K562 (cell line): ENCODE results near the gene DPM2. TPM values are rescaled to one million over a fixed set of nuclear protein-coding genes. Genes with fewer than 3 reads are reported as not detected.
A peak's percentile ranks its signal among the peaks of the same experiment; 100 is the strongest.

Experiments used
- CBFA2T2 ChIP-seq: fragments of 450-650 bp; conservative IDR thresholded peaks from 2 replicates; pipeline ENCODE4 v1.6.1; 2017; ENCODE audit warnings: mild to moderate bottlenecking
- CREB3 ChIP-seq: fragments of 450-650 bp; conservative IDR thresholded peaks from 2 replicates; pipeline ENCODE4 v1.6.1; 2016; ENCODE audit warnings: missing genetic modification characterization, low read depth, mild to moderate bottlenecking, missing compliant biosample characterization, moderate library complexity
- CTCF ChIP-seq, 3 experiments: IDR thresholded peaks in 2 of 3; conservative IDR thresholded peaks in 1 of 3; 2 replicates each; pipeline ENCODE4 v1.5.1; 2011 to 2012; ENCODE audit warnings: low read length in 3 of 3, mild to moderate bottlenecking in 3 of 3, control low read depth in 2 of 3, improper control_type of control experiment in 1 of 3, inconsistent platforms in 1 of 3, low read depth in 1 of 3, mixed read lengths in 1 of 3, moderate library complexity in 1 of 3; ENCODE audit not compliant: insufficient read depth in 2 of 3
- CXXC5 ChIP-seq: fragments of 250-450 bp; sonication (Bioruptor Pico); IDR thresholded peaks from 2 replicates; pipeline ENCODE4 v1.8.0; 2022; ENCODE audit warnings: inconsistent platforms, mild to moderate bottlenecking, moderate library complexity
- E2F1 ChIP-seq: sonication (generic); formaldehyde crosslinking; IDR thresholded peaks from 2 replicates; pipeline ENCODE4 v1.8.1; 2023; ENCODE audit warnings: mild to moderate bottlenecking, missing genetic modification reagents, moderate library complexity
- E2F8 ChIP-seq: fragments of 450-650 bp; IDR thresholded peaks from 2 replicates; pipeline ENCODE4 v1.7.1; 2018; ENCODE audit warnings: mild to moderate bottlenecking, low read depth; ENCODE audit not compliant: partially characterized antibody
- EHMT2 ChIP-seq: fragments of 450-650 bp; IDR thresholded peaks from 2 replicates; pipeline ENCODE4 v1.6.1; 2018; ENCODE audit warnings: antibody characterized with exemption
- EP300 ChIP-seq: IDR thresholded peaks from 2 replicates; pipeline ENCODE4 v1.6.1; 2012; ENCODE audit warnings: low read length, improper control_type of control experiment
- GTF3C2 ChIP-seq: IDR thresholded peaks from 3 replicates; pipeline ENCODE4 v1.6.1; 2011; ENCODE audit warnings: borderline replicate concordance, mild to moderate bottlenecking, moderate library complexity; ENCODE audit not compliant: insufficient read length; ENCODE audit errors: extremely low read depth
- HMG20B ChIP-seq: fragments of 250-450 bp; sonication (Bioruptor Pico); IDR thresholded peaks from 2 replicates; pipeline ENCODE4 v1.5.0; 2021; ENCODE audit warnings: mild to moderate bottlenecking
- PATZ1 ChIP-seq: fragments of 250-450 bp; sonication (Bioruptor Pico); IDR thresholded peaks from 2 replicates; pipeline ENCODE4 v1.5.0; 2020; ENCODE audit warnings: mild to moderate bottlenecking, borderline replicate concordance
- PHB ChIP-seq: fragments of 250-450 bp; sonication (Bioruptor Pico); IDR thresholded peaks from 2 replicates; pipeline ENCODE4 v1.5.0; 2021
- SMAD1 ChIP-seq: fragments of 150-350 bp; IDR thresholded peaks from 2 replicates; pipeline ENCODE4 v1.6.1; 2014; ENCODE audit warnings: low read length, low read depth; ENCODE audit not compliant: partially characterized antibody
- ZNF354B ChIP-seq: fragments of 250-450 bp; sonication (Bioruptor Pico); IDR thresholded peaks from 2 replicates; pipeline ENCODE4 v1.4.0; 2020
- ZNF57 ChIP-seq: fragments of 450-650 bp; formaldehyde crosslinking; IDR thresholded peaks from 2 replicates; pipeline ENCODE4 v1.4.0; 2020; ENCODE audit warnings: mild to moderate bottlenecking, moderate library complexity
- polyA plus RNA-seq, 8 experiments: library from polyadenylated mRNA; depleted of rRNA in 4 of 8; stranded (reverse) in 5 of 8; unstranded in 3 of 8; fragments of >200 nt; fragmentation: Nextera tagmentation in 2 of 8; fragmentation: Illumina TruSeq in 1 of 8; extraction: Ambion mirVana in 2 of 8; extraction: Trizol in 1 of 8; gene quantifications; 2 replicates each; pipeline versions ENCODE4 v1.2.1 to v1.2.3, GENCODE V29; 2011 to 2014; ENCODE audit warnings: inconsistent platforms in 1 of 8, missing spikeins in 1 of 8
- total RNA-seq, 7 experiments: library from RNA; depleted of rRNA in 6 of 7; stranded (reverse); fragments of >200 nt in 6 of 7; fragmentation: Illumina TruSeq in 2 of 7; extraction: Trizol in 2 of 7; gene quantifications; 2 replicates each; pipeline versions ENCODE4 v1.2.1 to v1.2.3, GENCODE V29; 2011 to 2021; ENCODE audit warnings: low replicate concordance in 1 of 7

The DPM2 gene
- total and polyA plus RNA-seq, 9 of the 15 experiments (the other 6 are each of a cell fraction or from before 2014, with no cell fraction given): 43.5 to 126 (median 71.1) TPM

GRCh38 chr9:127977884-127978647 lies 40.4 kb upstream of the DPM2 start (continued):
- no peak for TF ChIP-seq E2F1
- no peak for TF ChIP-seq CBFA2T2
- no peak for TF ChIP-seq PHB (CRISPR knock-in tag)
- no peak for TF ChIP-seq EP300
- no peak for TF ChIP-seq CREB3
- TF ChIP-seq EHMT2: no peak
- TF ChIP-seq HMG20B (CRISPR knock-in tag): no peak
- no peak for TF ChIP-seq SMAD1
- no peak for TF ChIP-seq ZNF354B
- TF ChIP-seq ZNF57 (CRISPR knock-in tag): no peak
- TF ChIP-seq GTF3C2: no peak
- no peak for TF ChIP-seq PATZ1 (CRISPR knock-in tag)
- TF ChIP-seq CTCF (IDR thresholded peaks at IDR 0.05 in 2 of 3, conservative IDR thresholded peaks at IDR 0.05 in 1 of 3; ENCODE audit: insufficient read depth in 2 of 3, low read depth in 1 of 3, low read length in 3 of 3): peak; percentile 25 to 52 (median 48); a peak in 5 of 6 replicates
- peak; percentile 33 for TF ChIP-seq CXXC5 (CRISPR knock-in tag)
- TF ChIP-seq E2F8: no peak
